D721Med (cell line): Measurements from ENCODE around the gene ZDHHC11.
"Not testable (repeated sequence)": the region's sequence is repeated elsewhere in the genome, so short reads cannot be mapped to it uniquely, and the experiment has no call there.

Source experiments
- DNase-seq: peaks from one replicate; pipeline ENCODE4 v3.0.0; 2011; ENCODE audit warnings: low spot score; ENCODE audit not compliant: insufficient read length
- FAIRE-seq: peaks from 2 replicates; lab custom pipeline; 2011; peaks lifted over from hg19 to GRCh38; lab: Jason Lieb, UNC
- TF ChIP-seq, protein P1 (sequence below): IDR thresholded peaks from 2 replicates; pipeline ENCODE4 v1.5.1; 2012; ENCODE audit warnings: mild to moderate bottlenecking, control low read depth; ENCODE audit not compliant: insufficient read depth; ENCODE audit errors: missing control alignments

ZDHHC11 gene

DNA sequence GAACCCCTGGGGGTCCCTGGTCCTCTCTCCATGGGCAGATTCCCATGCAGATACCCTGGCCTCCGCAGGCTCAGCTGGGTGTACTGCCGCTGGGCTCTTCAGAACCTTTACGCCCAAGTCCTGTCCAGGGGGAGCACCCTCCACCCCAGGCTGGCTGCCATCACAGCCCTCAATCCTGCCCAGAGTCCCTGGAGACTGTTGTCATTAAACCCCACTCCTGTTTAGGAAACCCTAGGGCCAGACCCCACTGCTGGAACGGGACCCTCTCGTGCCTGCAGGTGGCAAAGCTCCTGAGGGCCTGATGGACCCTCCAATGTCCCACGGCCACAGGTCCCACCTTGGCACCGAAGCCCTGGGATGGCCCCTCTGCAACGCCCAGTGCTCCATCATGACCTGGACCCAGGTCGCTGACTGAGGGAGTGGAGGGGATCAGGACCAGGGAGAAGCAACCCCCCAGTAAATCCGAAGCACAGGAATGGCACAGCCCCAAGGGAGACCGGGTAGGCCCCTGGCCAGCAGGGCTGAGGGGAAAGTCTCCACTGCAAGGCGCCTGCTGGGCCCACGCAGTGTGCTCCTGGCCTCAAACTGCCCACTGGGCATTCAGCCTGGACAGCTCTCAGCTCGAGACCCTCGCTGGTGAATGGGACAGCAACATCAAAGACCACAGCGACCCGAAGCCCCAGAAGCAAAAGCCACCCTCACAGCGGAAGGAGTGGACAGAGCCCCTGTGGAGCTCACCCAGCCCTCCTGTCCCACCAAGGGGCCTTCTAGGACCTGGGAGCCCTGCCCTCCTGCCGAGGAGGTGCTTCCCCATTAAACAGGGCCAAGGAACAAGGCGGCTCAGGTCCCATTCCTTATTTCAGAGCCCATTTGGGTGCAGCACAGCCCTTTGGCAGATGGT, 74.6 kb downstream of the ZDHHC11 start:
- FAIRE-seq: no peak
- peak; percentile 25 for DNase-seq
- TF ChIP-seq, protein P1, sequence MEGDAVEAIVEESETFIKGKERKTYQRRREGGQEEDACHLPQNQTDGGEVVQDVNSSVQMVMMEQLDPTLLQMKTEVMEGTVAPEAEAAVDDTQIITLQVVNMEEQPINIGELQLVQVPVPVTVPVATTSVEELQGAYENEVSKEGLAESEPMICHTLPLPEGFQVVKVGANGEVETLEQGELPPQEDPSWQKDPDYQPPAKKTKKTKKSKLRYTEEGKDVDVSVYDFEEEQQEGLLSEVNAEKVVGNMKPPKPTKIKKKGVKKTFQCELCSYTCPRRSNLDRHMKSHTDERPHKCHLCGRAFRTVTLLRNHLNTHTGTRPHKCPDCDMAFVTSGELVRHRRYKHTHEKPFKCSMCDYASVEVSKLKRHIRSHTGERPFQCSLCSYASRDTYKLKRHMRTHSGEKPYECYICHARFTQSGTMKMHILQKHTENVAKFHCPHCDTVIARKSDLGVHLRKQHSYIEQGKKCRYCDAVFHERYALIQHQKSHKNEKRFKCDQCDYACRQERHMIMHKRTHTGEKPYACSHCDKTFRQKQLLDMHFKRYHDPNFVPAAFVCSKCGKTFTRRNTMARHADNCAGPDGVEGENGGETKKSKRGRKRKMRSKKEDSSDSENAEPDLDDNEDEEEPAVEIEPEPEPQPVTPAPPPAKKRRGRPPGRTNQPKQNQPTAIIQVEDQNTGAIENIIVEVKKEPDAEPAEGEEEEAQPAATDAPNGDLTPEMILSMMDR: no peak

DNA sequence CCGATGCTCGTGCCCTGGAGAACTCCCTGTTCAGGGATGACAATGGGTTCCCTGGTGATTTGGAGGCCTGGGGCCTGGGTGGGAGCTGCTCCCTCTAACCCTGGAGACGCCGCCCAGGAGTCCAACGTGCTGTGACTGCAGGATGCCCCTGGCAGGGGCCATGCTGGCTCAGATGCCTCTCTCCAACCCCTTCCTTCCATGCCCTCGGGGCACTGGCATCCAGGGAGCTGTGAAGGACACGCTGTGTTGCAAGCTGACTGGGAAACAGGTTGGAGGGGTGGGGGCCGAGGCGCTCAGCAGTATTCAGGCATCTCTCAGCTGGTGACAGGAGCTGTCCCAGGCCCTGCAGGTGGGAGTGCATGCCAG, 75.2 kb downstream of the ZDHHC11 start:
- not testable (repeated sequence) for FAIRE-seq, DNase-seq

DNA sequence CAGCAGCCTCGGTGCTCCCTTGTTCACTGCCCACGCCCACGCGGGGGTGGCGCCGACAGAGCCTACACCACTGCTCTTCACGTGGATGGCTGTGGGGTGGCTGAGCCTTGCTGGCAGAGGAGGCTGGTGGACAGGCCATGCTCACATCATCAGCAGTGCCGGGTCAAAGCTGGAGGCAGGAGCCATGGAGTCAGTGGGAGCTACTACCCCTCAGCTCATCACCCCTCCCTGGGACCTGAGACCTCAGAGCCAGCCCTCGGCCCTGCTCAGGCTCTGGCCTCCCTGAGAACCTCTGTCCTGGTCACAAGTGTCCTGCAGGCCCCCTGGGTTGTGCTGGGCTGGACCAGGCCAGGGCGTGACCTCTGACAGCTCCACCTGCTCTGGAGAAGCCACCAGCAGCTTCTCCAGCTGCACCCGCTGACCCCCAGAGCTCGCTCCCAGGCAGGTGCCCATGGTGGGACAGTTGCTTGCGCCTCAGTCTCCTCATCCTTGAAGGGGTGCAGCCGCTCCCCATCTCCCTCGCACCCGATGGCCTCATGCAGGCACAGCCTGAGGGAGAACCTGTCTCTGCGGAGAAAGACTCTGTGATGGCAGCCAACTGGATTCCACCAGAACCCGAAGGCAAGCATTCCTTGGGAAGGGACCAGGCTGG, 75.8 kb downstream of the ZDHHC11 start:
- FAIRE-seq, DNase-seq: not testable (repeated sequence)

DNA sequence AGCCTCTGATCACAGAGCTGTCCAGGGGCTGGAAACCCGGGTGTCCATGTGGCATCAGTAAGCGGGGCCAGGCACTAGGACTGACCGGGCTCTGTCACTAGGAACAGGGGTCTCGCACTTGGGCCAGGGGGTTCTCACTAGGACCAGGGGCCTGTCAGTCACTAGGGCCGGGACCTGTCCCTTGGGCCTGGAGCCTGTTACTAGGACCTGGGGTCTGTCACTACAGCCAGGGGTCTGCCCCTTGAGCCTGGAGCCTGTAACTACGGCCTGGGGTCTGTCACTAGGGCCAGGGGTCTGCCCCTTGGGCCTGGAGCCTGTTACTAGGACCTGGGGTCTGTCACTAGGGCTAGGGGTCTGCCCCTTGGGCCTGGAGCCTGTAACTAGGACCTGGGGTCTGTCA, 76.5 kb downstream of the ZDHHC11 start:
- FAIRE-seq, DNase-seq: not testable (repeated sequence)

DNA sequence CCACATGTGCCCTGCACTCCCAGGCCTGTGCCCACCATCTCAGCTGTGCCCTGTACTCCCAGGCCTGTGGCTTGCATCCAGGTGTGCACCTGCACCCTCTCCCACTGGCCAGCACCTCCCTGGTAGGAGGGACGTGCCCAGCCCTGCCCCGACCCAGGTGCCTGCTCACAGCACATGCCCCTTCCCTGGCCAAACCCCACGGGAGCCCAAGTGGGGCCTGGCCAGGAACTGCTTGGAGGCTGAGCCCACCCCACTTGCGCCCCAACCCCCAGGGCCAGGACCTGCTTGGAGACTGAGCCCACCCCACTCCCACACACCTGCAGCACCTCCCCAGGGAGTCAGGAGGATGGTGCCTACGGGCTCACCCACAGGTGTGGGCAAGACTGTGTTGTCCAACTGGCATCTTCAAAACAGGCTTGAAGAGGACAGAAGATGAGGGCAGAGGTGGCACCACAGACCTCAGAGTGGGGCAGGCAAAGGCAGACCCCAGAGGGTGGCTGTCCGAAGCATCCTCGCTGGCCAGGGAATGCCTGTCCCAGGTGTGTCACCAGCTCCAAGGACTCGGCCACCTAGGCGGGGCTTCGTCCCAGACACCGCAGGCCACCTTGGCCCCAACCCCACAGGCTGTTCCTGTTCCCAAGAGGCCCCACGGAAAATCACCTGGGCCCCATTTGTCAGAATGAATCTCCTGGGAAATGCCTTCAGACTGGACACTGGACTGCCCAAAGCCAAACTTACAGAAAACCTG, 77.1 kb downstream of the ZDHHC11 start:
- TF ChIP-seq, protein P1: no peak
- no peak for FAIRE-seq

DNA sequence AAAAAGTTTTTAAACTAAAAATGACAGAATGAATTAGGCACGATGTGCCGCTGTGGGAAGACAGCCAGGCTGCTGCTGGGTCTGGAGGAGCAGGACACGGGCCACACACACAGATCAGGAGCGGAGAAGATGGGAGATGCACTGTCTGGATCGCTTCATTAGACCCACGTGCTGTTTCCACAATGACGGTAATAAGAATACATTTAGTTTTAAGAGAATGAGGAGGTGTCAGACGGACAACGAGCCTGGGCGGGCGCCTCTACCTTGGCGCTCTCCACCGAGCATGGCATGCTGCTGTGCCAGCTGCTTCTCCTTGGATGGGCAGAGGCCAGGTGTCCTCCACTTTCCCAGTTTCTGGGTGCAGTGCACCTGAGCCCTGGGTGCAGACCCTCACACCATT, 77.9 kb downstream of the ZDHHC11 start:
- not testable (repeated sequence) for DNase-seq, FAIRE-seq

More for the DNA sequence above, 77.1 kb downstream of the ZDHHC11 start:
- DNase-seq: peak; percentile 13

DNA sequence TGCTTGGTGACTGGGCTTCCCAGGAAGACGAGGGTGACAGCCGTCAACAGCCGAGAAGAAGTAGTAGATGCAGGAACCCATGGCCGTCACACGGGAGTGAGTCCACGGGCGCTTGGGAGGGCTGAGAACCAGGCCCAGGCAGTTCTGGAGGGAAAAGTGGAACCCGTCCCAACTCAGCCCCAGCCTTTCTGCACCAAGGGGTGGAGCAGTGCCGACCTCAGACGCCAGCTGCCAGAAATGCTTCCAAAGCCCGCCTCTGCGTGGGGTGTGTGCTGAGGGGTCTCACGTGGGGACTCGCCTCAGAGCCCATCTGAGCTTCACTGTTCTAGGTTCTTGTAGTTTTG, 78.3 kb downstream of the ZDHHC11 start:
- DNase-seq, FAIRE-seq: not testable (repeated sequence)

DNA sequence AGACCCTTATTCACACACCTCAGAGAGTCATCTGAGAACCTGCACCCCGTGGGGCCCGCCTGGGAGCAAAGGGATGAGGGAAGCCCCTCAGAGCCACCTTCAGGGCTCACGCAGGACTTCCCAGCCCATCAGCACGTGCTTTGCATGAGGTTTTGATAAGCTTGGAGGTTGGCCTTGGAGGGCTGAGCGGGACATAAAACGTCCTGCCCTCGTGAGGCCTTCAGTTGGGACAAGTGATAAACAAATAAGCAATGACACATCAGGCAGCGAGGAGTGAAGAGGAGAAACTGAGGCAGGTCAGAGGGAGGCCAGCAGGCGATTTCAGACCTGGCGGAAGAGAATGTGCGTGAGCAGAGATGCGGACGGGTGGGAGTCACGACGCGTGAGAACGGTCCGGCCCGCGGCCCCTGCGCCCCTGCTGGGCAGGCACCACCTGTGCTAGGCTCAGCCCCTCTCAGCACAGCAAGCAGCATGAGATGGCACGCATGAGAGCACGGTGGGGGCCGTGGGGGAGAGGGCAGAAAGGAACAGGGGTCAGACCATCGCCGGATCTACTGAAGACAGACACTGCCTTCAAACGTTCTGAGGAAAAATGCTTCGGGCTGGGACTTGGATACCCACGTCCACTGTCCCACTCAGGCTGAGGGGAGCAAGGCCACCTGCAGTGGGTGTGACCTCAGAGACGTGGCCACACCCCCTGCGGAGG, 78.8 kb downstream of the ZDHHC11 start:
- FAIRE-seq, DNase-seq: not testable (repeated sequence)

DNA sequence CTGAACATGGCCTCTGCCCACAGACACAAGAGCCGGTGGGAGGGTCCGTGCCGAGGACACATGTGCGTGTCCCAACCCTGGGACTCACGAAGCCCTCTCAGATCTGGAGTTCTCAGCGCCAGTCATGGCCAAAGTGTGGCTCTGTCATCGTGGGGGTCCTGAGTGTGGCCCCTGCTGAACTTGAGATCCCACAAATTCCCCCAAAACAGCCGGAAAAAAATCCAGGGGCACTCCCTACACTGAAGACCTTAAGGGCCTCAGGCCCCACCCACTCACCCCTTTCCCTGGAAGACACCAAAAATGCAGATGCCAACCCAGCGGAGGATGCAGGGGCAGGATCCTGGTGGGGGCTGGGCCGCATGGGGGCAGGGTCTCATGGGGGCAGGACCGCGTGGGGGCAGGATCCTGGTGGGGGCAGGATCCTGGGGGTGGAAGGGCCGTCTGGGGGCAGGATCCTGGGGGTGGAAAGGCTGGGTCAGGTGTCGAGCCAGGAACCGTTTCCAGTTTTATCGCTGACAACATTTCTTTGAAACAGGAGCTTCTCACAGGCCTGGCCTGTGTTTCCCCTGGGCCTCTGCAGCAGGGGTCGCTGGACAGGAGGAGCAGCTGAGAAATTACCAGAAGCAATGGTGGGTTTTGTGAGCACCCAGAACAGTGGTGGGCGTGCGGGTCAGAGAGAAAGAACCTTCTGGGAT, 79.6 kb downstream of the ZDHHC11 start:
- not testable (repeated sequence) for FAIRE-seq, DNase-seq

DNA sequence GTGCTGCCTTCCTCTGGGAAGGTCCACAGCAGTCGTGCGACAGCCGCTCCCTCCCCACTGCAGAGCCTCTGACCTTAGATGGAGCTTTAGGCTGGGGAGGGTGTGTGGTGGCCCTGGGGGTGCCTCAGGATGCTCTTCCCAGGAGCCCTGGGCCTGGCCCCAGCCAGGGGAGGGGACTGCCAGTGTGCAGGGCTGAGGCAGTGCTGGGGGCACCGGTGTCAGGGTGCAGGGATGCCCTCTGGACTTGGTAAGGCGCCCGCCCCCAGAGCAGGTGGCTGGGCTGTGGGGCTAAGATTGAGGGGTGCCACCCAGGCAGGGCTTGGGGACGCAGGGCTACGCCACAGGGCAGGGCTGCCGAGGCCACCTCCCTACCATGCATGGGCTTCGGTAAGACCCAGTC, 80.2 kb downstream of the ZDHHC11 start:
- not testable (repeated sequence) for DNase-seq, FAIRE-seq

DNA sequence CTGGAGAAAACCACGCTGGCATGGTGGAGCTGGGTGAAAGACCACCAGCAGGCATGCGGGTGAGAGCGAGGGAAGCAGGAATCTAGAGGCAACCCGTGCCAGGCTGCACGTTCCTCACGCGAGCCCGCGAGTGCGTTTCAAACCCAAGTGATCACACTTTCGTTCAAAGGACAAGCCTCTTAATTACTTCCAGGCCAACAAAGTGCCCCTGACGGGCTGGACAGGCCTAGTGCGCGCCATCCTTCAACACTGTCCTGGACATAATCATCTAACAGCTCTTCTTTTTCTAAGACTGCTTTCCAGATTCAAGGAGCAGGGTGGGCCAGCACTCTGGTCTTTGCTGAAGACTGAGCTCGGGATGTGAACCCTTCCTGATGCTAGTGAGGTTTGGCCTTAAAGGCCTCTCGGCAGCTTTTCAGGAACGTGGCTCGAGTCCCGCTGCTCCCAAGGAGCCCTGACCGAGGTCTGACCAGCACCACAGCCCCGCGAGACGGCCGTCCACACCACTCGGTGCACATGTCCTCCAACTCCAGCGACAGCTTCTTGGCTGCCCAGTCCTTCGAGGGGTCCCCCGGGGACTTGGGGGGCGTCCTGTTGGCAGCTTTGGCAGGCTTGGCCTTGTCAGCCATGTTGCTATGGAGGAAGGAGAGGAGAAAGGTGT, 81.2 kb downstream of the ZDHHC11 start:
- FAIRE-seq, DNase-seq: not testable (repeated sequence)
